Medulla oblongata (tissue), 1 donor: Measurements from ENCODE around the gene ABRACL.

Experiments used
- DNase-seq: peaks from one replicate; pipeline ENCODE4 v3.0.0-alpha.2; 2015; ENCODE audit errors: extremely low spot score

The ABRACL gene

DNA sequence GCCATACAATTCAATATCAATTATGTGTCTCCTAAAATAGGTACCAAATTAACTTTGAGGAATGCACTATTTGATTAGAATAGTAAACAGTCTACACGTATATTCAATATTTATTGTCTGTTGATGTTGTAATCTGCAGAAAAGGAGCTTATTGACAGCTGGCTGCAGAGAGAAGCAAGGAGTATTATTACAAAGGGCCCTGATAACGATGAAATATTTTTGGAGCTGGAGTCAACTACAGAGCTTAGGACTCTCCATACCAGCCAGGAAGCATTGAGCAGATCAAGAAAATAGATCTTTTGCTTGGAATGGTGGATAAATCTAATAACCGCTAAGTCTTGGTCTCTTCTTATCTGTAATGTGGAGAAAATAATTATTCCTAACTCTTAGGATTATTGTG lies 25.5 kb downstream of the ABRACL start:
- DNase-seq: no peak

DNA sequence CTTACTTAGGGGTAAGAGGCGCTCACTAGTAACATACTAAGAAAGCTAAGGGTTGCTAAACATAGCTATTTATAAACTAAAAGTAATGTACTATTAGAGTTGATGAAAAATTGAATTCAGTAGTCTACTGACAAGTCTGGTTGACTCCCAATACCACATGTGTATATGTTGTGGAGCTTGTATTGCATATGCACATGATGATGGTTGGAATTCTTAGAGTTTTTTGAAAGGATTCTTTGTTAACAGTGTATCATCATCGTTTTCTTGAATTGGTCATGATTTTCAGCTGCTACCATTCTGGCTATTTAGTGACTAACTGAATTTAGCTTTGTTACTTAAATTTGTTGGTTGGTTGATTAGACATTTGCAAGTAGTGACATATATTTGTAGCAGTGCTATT lies 27.2 kb downstream of the ABRACL start:
- DNase-seq: no peak

DNA sequence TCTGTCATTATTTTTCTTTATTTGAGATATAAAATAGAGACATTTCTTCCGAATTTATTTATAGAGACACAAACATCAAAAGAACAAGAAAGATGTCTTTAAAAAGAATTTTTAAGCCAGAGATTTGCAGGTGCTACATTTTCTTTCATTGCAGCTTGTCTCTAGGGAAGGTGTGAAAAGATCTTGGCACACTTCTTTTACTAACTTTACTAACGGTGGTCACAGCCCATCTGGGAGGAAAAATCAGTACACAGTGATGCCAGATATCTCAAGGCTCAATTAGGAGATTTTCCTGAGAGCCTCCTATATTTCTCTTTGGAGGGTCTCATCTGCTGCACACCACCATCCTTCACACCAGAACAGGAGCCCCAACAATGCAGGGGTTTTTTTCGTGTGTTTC lies 29.5 kb downstream of the ABRACL start:
- DNase-seq: no peak

DNA sequence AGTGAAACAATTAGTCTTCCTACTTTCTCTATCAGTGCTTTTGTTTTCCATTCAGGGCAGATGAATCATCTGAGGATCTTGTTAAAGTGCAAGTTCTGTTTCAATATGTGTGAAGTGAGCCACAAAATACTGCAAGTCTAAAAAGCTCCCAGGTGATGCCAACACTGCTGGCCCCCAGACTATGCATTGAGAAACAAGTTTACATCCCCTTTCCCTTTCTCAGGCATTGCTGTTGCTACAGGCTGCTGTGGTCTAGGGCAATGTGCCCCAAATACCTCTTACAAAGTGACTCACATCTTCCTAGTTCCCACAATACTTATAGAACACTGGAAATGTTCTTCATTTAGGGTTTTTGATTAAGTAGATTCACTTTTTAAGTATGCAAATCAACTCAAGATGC lies 31.8 kb downstream of the ABRACL start:
- DNase-seq: no peak

DNA sequence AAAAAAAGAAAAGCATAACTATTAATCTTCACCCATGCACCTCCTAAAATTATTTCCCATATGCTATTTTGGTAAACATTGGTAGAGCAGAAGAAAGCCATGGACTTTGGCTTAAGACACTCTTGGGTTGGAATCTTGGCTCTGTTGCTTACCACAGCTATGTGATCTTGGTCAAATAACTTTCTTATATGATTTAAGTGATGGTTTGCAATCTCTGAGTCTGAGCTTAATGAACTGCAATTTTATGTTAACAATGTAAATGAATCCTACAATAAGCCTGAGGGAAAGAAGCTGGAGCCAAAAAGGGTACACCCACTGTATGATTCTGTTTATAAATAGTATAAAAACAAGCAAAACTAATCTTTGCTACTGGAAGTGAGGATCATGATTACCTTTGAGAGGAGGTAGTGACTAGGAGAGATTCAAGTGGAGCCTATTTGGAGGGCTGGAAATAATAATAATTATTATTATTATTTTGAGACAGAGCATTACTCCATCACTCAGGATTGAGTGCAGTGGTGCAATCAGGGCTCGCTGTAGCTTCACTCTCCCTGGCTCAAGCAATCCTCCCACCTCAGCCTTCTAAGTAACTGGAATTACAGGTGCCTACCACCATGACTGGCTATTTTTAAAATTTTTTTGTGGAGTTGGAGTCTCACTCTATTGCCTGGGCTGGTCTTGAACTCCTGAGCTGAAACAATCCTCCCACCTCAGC lies 34.5 kb downstream of the ABRACL start:
- no peak for DNase-seq

DNA sequence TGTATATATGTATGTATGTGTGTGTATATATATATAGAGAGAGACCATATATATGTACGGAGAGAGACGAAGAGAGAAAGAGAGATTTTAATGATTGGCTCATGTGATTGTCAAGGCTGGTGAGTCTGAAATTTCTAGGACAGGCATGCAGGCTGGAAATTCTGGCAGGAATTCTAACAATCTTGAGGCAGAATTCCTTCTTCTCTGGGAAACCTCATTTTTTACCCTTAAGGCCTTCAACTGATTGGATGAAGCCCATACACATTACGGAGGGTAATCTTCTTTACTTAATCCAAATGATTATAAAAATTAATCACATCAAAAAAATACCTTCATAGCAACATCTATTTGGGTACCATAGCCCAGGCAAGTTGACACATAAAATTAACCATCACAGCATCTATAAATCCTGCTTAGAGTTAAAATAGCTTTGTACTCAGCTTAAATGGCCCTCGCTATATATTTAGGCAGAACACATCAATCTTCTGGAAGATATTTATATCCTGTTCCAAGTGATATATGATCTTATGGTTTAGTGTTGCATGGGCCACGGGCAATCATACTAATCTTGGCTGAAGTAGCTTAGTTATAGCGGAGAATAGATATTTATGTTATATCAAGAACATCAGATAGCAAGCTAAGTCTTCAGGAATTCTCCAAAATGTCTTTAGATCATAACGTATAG lies 36.6 kb downstream of the ABRACL start:
- DNase-seq: no peak

DNA sequence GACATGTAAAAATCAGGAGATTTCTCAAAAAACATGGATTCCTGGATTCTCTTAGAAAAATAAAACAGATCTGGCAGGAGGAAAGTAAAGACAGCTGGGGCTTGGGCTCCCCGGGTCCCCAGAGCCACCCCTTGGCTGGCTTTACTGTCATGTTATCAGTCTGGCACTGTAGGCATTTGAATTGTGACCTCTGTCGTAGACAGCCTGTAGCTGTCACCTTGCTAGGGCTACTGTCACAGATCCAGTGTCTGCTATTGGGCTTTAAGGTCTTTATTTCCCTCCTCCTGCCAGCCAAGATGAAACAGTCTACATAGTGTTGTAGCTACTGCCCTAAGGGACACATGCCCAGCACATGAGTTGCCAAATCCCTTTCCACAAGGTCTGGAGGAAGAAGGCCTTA lies 37.5 kb downstream of the ABRACL start:
- no peak for DNase-seq

DNA sequence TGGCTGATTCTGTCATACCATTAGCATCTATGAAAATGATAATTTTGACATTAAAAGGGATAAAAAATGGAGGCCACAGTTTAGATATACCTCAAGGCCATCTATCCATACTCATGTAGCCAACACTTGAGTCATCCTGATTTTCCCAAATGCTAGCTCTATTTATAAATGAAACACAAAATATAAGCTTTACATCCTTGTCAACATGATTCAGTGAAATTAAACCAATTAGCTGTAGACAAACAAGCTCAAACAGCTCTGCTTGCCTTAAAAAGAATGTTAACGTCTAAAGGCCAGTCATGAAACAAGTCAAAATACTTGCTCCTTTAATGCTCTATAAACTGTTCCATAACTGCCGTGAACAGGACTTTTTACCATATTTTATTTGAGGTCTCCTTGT lies 40.3 kb downstream of the ABRACL start:
- DNase-seq: no peak

DNA sequence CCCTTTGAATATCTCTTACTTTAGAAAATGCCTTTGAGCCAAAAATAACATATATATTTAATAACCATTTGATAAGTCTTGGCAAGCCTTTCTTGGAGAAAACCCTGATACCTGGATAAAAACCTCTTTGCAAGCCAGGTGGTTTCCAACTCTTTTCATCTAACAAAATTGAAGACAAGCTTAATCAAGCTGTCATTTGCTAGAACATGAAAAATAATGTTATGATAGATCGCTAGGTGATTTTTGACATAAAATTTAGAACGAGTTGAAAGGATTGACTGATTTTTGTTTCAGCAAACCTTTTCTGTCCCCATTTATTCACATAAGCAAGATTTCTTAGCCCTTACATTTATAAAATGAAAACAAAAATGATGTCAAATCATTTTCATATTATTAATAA lies 44.6 kb downstream of the ABRACL start:
- no peak for DNase-seq

DNA sequence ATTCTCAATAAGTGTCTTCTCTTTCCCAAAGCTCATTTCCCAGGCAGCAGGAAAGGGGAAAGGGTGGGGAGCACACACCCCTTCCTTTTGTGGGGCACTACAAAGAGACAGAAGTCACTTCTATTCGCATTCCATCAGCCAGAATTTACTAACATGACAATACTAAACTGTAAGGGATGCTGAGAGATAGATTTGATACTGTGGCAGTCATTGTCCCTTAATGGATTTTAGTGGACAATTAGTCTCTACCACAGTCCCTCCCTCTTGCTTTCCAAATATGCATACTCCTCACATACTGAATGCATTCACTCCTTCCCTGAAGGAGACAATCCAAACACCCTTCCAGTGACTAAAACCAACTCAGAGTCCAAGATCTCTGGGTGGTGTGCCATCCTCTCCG lies 50.5 kb downstream of the ABRACL start:
- no peak for DNase-seq

DNA sequence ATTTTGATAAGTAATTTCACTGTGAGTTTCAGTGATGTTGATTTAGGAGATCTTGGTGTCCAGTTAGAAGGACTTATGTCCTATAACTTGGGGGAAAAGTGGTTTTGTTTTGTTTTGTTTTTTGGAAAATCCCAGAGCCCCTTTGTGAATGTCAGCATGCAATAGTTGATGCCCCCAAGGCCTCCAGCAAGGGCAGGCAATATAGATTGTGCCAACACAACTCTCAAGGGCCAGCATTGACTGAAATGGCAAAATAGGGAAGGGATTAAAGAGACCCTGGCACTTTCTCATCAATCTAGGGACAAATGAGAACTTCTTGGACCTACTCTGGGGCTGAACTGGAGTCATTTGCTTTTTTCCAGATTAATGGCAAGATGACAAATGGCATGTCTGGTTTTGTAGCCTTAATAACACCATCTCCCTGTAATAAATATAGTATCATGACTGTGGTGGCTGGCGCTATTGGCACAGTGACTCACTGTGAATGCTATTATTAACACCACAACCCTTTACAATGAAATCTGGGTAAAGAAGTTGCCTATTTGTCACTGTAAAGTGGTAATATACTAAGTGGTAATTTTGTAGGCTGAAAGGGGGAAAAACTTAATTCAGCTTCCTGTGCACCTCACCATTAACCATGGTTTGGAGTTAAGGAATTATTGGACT lies 51.8 kb downstream of the ABRACL start:
- no peak for DNase-seq

DNA sequence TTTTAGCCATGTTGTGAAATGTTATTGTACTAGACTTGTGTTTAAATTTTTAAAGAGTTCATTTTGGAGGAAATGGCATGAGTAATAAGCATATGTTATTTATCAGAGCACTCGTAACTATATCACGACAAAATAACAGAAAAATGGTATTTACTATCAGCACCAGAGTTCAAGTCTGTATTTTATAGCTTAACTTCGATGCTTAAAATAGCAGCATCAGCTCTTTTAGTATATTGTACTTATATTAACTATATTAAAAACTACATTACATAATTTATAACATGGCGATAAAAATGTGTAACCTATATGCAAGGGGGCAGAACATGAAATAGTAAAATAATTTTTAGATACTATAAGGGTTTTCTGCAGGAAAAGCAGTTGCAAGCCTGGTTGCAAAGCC lies 52.9 kb downstream of the ABRACL start:
- no peak for DNase-seq

DNA sequence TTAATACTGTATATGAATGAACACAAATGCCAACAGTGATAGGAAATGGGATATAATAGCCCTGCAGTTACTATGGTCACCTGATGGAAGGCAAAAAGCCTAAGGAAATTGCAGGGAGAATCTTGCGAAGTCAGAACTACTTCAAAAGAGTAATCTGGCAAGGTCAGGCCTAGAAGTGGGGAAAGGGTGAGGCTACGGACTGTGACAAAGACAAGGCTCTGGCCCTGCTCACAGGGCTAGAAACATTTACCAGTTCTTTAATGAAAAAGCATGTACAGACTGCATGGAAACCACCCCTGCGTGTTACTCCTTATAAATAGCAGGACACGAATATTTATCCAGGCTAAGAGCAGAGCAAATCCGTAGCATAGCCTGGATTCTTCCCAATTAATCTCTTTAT lies 53.8 kb downstream of the ABRACL start:
- DNase-seq: no peak

DNA sequence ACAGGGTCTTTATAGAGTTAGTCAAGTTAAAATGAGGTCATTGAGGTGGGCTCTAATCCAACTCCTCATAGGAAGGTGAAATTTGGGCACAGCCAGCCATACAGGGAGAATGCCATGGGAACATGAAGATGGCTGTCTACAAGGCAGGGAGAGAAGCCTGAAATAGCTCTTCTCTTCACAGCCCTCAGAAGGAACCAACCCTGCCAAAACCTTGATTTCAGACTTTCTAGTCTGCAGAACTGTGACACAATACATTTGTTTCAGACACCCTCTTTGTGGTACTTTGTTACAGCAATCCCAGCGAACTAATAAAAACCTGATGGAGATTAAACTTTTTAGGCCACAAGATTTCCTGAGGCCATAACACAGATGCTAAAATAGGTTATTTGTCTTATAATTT lies 63.3 kb downstream of the ABRACL start:
- DNase-seq: no peak
